WTC11 (cell line): Measurements from ENCODE around the gene KATNBL1. TPM values are rescaled to one million over a fixed set of nuclear protein-coding genes. Genes with fewer than 3 reads are reported as not detected.

Source experiments
- ATAC-seq: fragments of 200-7000 bp; cut with Tn5 transposase; 2 replicates; pipeline ENCODE4 v1.10.0; 2021; ENCODE audit warnings: mild to moderate bottlenecking, moderate library complexity
- CTCF ChIA-PET: fragments of 300-600 bp; sonication (Branson Sonifier 250); formaldehyde crosslinking; loops from one replicate; lab custom pipeline; 2021; ENCODE audit warnings: antibody characterized with exemption; lab: Charles Lee
- POLR2A ChIA-PET: fragments of 350-600 bp; sonication (Branson Sonifier 250); formaldehyde crosslinking; loops from one replicate; lab custom pipeline; 2021; ENCODE audit warnings: antibody characterized with exemption; lab: Charles Lee
- DNase-seq: peaks from one replicate; pipeline ENCODE4 v3.0.0; 2021; ENCODE audit warnings: low spot score
- H3K27ac Mint-ChIP-seq: 2 replicates; pipeline ENCODE4 v1.8.0; 2021; ENCODE audit warnings: mixed read lengths
- H3K27me3 Mint-ChIP-seq: 2 replicates; pipeline ENCODE4 v1.8.0; 2021; ENCODE audit warnings: low read depth, mild to moderate bottlenecking, moderate library complexity, mixed read lengths
- H3K36me3 Mint-ChIP-seq: 2 replicates; pipeline ENCODE4 v1.8.0; 2021; ENCODE audit warnings: mixed read lengths
- H3K4me1 Mint-ChIP-seq: 2 replicates; pipeline ENCODE4 v1.8.0; 2022; ENCODE audit warnings: mixed read lengths
- H3K4me3 Mint-ChIP-seq: 2 replicates; pipeline ENCODE4 v1.8.0; 2021; ENCODE audit warnings: mild to moderate bottlenecking, moderate library complexity, mixed read lengths
- H3K9me3 Mint-ChIP-seq: 2 replicates; pipeline ENCODE4 v1.8.0; 2021; ENCODE audit warnings: mixed read lengths
- CBFB ChIP-seq: sonication (generic); formaldehyde crosslinking; IDR thresholded peaks from 2 replicates; pipeline ENCODE4 v1.8.1; 2022; ENCODE audit warnings: mild to moderate bottlenecking, low read depth, missing genetic modification reagents
- ESRRA ChIP-seq: sonication (generic); formaldehyde crosslinking; IDR thresholded peaks from 2 replicates; pipeline ENCODE4 v1.8.1; 2022; ENCODE audit warnings: mild to moderate bottlenecking, missing genetic modification reagents, borderline replicate concordance
- ETV6 ChIP-seq: sonication (generic); formaldehyde crosslinking; IDR thresholded peaks from 2 replicates; pipeline ENCODE4 v1.8.1; 2022; ENCODE audit warnings: mild to moderate bottlenecking, missing genetic modification reagents
- GTF2I ChIP-seq: fragments of 250-450 bp; sonication (Bioruptor Pico); conservative IDR thresholded peaks from 2 replicates; pipeline ENCODE4 v1.4.0; 2021; ENCODE audit warnings: mild to moderate bottlenecking
- MXD4 ChIP-seq: fragments of 250-450 bp; sonication (Bioruptor Pico); IDR thresholded peaks from 2 replicates; pipeline ENCODE4 v1.8.0; 2021; ENCODE audit warnings: mild to moderate bottlenecking, moderate library complexity, borderline replicate concordance
- NFYB ChIP-seq: sonication (generic); formaldehyde crosslinking; conservative IDR thresholded peaks from 2 replicates; pipeline ENCODE4 v1.8.0; 2022; ENCODE audit warnings: low read depth, missing genetic modification reagents
- ZNF121 ChIP-seq: sonication (generic); formaldehyde crosslinking; IDR thresholded peaks from 2 replicates; pipeline ENCODE4 v1.8.0; 2023; ENCODE audit warnings: missing genetic modification reagents
- ZNF138 ChIP-seq: sonication (generic); formaldehyde crosslinking; conservative IDR thresholded peaks from 2 replicates; pipeline ENCODE4 v1.8.1; 2022; ENCODE audit warnings: mild to moderate bottlenecking, moderate library complexity, missing genetic modification reagents
- ZNF219 ChIP-seq: sonication (generic); formaldehyde crosslinking; IDR thresholded peaks from 2 replicates; pipeline ENCODE4 v1.8.0; 2023; ENCODE audit warnings: missing genetic modification reagents, mild to moderate bottlenecking, borderline replicate concordance
- ZNF317 ChIP-seq: sonication (generic); formaldehyde crosslinking; IDR thresholded peaks from 2 replicates; pipeline ENCODE4 v1.8.1; 2023; ENCODE audit warnings: low read depth, mild to moderate bottlenecking, moderate library complexity, missing genetic modification reagents, borderline replicate concordance
- ZNF671 ChIP-seq: fragments of 250-450 bp; sonication (Bioruptor Pico); IDR thresholded peaks from 2 replicates; pipeline ENCODE4 v1.8.0; 2021; ENCODE audit warnings: mild to moderate bottlenecking
- total RNA-seq: library from RNA; stranded (reverse); gene quantifications from 3 replicates; pipeline ENCODE4 v1.2.3, GENCODE V29; 2021
- TF ChIP-seq, protein P1 (sequence below): sonication (generic); formaldehyde crosslinking; IDR thresholded peaks from 2 replicates; pipeline ENCODE4 v1.8.1; 2023; ENCODE audit warnings: mild to moderate bottlenecking, moderate library complexity, missing genetic modification reagents
- TF ChIP-seq, protein P2 (sequence below): sonication (generic); formaldehyde crosslinking; IDR thresholded peaks from 2 replicates; pipeline ENCODE4 v1.8.0; 2023; ENCODE audit warnings: mild to moderate bottlenecking, missing genetic modification reagents
- TF ChIP-seq, protein P3 (sequence below): sonication (generic); formaldehyde crosslinking; IDR thresholded peaks from 2 replicates; pipeline ENCODE4 v1.8.0; 2022; ENCODE audit warnings: mild to moderate bottlenecking, missing genetic modification reagents
- TF ChIP-seq, protein P4 (sequence below): sonication (generic); formaldehyde crosslinking; IDR thresholded peaks from 2 replicates; pipeline ENCODE4 v1.8.0; 2023; ENCODE audit warnings: missing genetic modification reagents
- TF ChIP-seq, protein P5 (sequence below): sonication (generic); formaldehyde crosslinking; conservative IDR thresholded peaks from 2 replicates; pipeline ENCODE4 v1.8.1; 2023; ENCODE audit warnings: mild to moderate bottlenecking, low read depth, missing genetic modification reagents, moderate library complexity
- TF ChIP-seq, protein P6 (sequence below): sonication (generic); formaldehyde crosslinking; IDR thresholded peaks from 2 replicates; pipeline ENCODE4 v1.8.1; 2023; ENCODE audit warnings: mild to moderate bottlenecking, missing genetic modification reagents

The KATNBL1 gene
- total RNA-seq, 1 experiment from 2014 or later, result 45.8 TPM

DNA sequence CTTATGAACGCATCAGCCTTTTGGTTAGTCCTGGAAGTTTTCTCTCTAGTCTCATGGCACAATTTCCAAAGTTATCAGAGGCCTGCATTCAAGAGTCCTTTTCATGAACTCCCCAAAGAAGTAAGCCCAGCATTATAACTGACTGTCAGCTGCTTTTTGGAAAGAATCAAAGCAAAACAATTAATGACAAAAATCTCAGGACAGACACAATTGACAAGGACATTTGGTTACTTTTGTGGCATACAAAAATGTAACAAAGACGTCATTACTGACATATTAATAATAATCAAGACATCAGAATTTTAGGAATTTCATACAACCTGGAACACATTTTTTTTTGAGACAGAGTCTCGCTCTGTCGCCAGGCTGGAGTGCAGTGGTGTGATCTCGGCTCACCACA is 21.2 kb downstream of the KATNBL1 start:
- no peak for ATAC-seq
- no peak for DNase-seq
- ChIA-PET CTCF (no interaction called here), POLR2A (no interaction called here)
- Mint-ChIP-seq H3K4me1 (no peaks in the 10 kb centered on the region), H3K9me3 (peaks cover 24% of the 10 kb centered on the region), H3K27ac (no peak overlapping the region), H3K36me3 (peaks cover 27% of the 10 kb centered on the region), H3K4me3 (no peak overlapping the region), H3K27me3 (no peaks in the 10 kb centered on the region)
- TF ChIP-seq ESRRA (CRISPR knock-in tag), result no peak
- TF ChIP-seq ZNF671 (CRISPR knock-in tag), result no peak
- TF ChIP-seq, protein P1, sequence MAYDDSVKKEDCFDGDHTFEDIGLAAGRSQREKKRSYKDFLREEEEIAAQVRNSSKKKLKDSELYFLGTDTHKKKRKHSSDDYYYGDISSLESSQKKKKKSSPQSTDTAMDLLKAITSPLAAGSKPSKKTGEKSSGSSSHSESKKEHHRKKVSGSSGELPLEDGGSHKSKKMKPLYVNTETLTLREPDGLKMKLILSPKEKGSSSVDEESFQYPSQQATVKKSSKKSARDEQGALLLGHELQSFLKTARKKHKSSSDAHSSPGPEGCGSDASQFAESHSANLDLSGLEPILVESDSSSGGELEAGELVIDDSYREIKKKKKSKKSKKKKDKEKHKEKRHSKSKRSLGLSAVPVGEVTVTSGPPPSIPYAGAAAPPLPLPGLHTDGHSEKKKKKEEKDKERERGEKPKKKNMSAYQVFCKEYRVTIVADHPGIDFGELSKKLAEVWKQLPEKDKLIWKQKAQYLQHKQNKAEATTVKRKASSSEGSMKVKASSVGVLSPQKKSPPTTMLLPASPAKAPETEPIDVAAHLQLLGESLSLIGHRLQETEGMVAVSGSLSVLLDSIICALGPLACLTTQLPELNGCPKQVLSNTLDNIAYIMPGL (CRISPR knock-in tag), result no peak
- no peak for TF ChIP-seq ZNF317 (CRISPR knock-in tag)
- no peak for TF ChIP-seq ETV6 (CRISPR knock-in tag)
- TF ChIP-seq ZNF219 (CRISPR knock-in tag), result no peak
- no peak for TF ChIP-seq GTF2I (CRISPR knock-in tag)
- no peak for TF ChIP-seq CBFB
- no peak for TF ChIP-seq NFYB (CRISPR knock-in tag)
- no peak for TF ChIP-seq MXD4 (CRISPR knock-in tag)
- TF ChIP-seq, protein P2, sequence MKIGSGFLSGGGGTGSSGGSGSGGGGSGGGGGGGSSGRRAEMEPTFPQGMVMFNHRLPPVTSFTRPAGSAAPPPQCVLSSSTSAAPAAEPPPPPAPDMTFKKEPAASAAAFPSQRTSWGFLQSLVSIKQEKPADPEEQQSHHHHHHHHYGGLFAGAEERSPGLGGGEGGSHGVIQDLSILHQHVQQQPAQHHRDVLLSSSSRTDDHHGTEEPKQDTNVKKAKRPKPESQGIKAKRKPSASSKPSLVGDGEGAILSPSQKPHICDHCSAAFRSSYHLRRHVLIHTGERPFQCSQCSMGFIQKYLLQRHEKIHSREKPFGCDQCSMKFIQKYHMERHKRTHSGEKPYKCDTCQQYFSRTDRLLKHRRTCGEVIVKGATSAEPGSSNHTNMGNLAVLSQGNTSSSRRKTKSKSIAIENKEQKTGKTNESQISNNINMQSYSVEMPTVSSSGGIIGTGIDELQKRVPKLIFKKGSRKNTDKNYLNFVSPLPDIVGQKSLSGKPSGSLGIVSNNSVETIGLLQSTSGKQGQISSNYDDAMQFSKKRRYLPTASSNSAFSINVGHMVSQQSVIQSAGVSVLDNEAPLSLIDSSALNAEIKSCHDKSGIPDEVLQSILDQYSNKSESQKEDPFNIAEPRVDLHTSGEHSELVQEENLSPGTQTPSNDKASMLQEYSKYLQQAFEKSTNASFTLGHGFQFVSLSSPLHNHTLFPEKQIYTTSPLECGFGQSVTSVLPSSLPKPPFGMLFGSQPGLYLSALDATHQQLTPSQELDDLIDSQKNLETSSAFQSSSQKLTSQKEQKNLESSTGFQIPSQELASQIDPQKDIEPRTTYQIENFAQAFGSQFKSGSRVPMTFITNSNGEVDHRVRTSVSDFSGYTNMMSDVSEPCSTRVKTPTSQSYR (CRISPR knock-in tag), result no peak
- TF ChIP-seq, protein P3, sequence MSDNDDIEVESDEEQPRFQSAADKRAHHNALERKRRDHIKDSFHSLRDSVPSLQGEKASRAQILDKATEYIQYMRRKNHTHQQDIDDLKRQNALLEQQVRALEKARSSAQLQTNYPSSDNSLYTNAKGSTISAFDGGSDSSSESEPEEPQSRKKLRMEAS (CRISPR knock-in tag), result no peak
- TF ChIP-seq ZNF138 (CRISPR knock-in tag), result no peak
- TF ChIP-seq, protein P4, sequence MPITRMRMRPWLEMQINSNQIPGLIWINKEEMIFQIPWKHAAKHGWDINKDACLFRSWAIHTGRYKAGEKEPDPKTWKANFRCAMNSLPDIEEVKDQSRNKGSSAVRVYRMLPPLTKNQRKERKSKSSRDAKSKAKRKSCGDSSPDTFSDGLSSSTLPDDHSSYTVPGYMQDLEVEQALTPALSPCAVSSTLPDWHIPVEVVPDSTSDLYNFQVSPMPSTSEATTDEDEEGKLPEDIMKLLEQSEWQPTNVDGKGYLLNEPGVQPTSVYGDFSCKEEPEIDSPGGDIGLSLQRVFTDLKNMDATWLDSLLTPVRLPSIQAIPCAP, result no peak
- TF ChIP-seq, protein P5, sequence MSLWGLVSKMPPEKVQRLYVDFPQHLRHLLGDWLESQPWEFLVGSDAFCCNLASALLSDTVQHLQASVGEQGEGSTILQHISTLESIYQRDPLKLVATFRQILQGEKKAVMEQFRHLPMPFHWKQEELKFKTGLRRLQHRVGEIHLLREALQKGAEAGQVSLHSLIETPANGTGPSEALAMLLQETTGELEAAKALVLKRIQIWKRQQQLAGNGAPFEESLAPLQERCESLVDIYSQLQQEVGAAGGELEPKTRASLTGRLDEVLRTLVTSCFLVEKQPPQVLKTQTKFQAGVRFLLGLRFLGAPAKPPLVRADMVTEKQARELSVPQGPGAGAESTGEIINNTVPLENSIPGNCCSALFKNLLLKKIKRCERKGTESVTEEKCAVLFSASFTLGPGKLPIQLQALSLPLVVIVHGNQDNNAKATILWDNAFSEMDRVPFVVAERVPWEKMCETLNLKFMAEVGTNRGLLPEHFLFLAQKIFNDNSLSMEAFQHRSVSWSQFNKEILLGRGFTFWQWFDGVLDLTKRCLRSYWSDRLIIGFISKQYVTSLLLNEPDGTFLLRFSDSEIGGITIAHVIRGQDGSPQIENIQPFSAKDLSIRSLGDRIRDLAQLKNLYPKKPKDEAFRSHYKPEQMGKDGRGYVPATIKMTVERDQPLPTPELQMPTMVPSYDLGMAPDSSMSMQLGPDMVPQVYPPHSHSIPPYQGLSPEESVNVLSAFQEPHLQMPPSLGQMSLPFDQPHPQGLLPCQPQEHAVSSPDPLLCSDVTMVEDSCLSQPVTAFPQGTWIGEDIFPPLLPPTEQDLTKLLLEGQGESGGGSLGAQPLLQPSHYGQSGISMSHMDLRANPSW, result no peak
- TF ChIP-seq, protein P6, sequence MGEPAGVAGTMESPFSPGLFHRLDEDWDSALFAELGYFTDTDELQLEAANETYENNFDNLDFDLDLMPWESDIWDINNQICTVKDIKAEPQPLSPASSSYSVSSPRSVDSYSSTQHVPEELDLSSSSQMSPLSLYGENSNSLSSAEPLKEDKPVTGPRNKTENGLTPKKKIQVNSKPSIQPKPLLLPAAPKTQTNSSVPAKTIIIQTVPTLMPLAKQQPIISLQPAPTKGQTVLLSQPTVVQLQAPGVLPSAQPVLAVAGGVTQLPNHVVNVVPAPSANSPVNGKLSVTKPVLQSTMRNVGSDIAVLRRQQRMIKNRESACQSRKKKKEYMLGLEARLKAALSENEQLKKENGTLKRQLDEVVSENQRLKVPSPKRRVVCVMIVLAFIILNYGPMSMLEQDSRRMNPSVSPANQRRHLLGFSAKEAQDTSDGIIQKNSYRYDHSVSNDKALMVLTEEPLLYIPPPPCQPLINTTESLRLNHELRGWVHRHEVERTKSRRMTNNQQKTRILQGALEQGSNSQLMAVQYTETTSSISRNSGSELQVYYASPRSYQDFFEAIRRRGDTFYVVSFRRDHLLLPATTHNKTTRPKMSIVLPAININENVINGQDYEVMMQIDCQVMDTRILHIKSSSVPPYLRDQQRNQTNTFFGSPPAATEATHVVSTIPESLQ, result no peak
- TF ChIP-seq ZNF121 (CRISPR knock-in tag), result no peak
